Measurements from ENCODE around the gene CTNNA2. TPM values are rescaled to one million over a fixed set of nuclear protein-coding genes. Genes with fewer than 3 reads are reported as not detected.

Gene CTNNA2
- 1 to 10 TPM; 3.9 to 4.6 (median 4.3) TPM for polyA plus RNA-seq (ENCODE audit: insufficient read length in 4 of 4)

DNA sequence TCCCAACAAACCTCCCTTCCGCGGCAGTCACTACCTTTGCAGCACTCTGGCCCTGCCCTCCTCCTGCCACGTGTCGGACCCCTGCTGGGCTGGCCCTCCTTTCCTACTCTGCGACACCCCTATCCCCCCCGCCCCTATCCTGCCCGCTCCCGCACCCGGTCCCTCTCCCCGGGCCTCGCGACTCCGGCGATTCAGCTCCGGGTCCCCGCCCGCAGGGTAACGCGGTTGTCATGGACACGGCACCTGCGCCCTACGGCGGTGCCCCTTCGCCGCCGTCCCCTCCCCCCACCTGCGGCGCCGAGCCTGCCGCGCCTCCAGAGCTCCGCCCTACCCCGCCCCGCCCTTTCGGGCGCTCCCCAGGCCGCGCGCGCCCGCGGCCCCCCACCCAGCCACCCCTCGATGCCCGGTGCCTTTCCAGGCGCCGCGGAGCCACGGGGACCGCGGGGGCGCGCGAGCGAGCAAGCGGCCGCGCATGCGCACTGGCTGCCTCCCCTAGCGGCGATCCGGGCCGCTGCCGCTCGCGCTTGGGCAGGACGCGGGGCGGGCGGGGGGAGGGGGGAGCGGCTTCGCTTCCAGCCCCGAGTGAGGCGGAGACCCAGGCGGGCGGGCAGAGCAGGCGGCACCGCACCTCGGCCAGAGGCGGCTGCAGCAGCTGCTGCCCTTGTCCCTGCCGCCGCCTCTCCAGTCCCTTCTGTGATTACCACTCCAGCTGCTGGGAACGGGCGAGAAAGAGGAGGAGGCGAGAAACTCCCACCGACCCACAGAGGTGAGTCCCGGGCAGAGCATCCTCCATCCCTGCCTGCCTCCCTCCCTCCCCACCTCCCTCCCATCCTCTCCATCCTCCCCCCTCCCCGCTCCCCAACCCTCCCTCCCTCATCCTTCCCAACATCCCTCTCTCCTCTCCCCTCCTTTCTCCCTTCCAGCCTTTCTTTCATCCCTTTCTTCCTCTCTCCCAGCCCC lies at the start of gene CTNNA2:
TSS of gene CTNNA2 (plus strand) at position 610 of the 960 bp plus-strand sequence.
- peak; percentile 35 to 44 (median 40) for DNase-seq (ENCODE audit: low read depth in 4 of 4, low spot score in 3 of 4)

- no peak for DNase-seq (ENCODE audit: low read depth in 4 of 4, low spot score in 3 of 4)
Observed at GRCh38 chr2:79487399-79487798, 25.5 kb upstream of the CTNNA2 start.

DNA sequence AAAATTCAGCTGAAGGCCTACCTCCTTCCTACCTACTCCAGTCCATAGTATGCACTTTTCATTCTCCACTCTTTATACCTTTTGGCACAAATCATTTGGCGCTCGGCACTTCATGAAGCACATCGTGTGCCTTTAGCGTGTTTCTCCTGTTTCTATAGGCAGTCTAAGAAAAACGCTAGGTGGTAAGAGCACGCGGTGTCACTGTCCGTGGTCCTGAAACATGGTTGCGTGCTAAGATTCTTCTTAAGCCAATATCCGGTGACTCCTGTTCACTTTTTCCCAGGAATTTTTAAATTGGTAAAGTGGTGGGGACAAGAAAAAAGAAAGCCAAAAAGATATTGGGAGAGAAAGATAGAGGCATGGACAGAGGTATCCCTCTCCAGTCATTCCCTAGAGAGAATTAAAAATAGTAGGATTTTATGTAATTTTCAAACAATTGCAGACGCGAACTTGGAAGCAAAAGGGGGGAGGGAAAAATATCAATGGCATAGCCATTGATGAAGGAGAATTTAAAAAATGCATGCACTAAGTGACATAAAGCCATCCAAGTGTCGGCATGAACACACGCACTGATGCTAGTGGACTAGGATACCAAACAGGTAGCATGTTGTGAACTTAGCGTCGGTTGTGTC lies 1.4 kb upstream of the CTNNA2 start:
- peak; percentile 69 to 80 (median 72) for DNase-seq (ENCODE audit: low read depth in 4 of 4, low spot score in 3 of 4)

- DNase-seq (ENCODE audit: low read depth in 4 of 4, low spot score in 3 of 4): no peak
Observed at GRCh38 chr2:79513711-79514110, 860 bp downstream of the CTNNA2 start.

DNA sequence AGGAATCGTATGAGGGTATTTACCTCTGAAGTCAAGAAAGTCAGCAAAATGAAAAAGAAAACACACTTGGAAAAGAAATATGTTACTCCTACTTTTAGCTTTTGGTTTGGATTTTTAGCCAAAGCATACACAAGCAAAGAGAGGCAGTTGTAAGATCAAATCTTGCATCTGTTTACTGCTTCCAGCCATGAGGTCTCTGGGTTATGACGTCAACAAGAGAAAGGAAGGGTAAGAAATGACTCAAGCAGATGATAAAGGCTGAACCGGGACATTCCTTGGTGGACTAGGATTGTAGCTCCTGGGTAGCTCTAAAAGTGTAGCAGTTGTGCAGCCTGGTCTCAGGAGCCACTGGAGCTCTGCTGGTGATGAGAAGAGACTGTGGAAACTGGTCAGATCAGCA lies 16.8 kb downstream of the CTNNA2 start:
- DNase-seq (ENCODE audit: low read depth in 4 of 4, low spot score in 3 of 4): no peak

DNA sequence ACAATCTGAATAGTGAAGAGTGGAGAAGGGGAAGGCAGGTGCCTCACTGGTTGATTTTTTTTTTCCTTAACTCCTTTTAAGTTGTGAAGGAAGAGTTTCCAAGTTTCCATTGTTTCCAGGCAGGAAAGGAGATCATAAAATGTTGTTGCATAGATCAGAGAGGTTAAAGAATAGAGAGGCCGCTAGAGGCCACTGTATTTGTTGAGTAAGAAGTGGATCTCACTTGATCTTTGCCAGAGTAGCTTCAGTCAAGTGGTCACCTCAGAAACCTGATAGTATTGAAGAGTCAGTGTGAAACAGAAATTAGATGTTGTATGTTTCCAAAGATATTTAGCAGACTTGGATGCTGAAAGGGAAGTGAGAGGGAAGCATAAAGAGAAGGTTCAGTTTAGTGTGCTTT lies 17.6 kb downstream of the CTNNA2 start:
- DNase-seq (ENCODE audit: low read depth in 4 of 4, low spot score in 3 of 4): peak in 2 of 4 donors; percentile 4 to 18

DNA sequence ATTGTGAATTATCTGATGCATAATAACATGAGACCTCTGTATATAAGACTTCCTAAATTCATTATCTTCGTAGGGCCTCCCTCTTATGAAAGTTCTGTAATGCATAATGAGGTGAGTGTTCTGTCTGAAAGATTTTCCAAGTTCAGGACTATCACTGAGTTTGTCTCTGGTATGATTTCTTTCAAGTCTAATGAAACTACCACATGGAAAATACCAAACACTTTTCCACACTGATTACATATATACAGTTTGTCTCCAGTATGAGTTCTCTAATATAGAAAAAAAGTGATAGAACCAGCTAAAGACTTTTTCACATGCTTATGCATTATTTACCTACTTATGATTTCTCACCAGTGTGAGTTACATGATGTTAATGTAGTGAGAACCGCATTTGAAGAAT lies 34.7 kb downstream of the CTNNA2 start:
- no peak for DNase-seq (ENCODE audit: low read depth in 4 of 4, low spot score in 3 of 4)

DNA sequence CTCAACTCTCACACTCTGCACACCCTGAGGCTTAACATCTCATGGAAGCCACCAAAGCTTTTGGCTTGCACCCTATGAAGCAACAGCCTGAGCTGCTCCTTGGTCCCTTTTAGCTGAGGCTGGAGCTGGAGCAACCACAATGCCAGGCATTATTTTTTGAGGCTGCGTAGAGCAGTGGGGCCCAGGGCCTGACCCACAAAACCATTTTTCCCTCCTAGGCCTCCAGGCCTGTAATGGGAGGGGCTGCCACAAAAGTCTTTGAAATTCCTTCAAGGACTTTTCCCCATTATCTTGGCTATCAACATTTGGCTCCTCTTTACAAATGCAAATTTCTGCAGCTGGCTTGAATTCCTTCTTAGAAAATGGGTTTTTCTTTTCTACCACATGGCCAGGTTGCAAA lies 39.8 kb downstream of the CTNNA2 start:
- DNase-seq (ENCODE audit: low read depth in 4 of 4, low spot score in 3 of 4): no peak

DNA sequence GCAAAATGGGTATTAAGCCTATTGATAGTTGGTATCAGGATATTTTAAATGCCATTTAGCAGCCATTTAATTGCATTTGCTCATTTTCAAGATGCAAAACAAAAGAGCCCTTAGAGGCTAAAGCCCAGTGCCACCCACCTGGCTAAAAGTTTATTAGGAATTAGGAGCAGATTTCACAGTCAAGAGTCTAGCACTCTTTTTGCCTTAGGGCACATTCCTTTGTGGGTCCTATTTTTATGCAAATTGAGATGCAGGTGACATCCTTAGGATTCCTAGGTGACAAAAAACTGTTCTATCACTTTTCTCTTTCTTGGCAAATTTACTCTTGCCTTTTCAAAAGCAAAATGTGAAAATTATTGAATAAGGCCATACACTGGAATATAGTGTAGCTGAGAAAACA lies 42.0 kb downstream of the CTNNA2 start:
- no peak for DNase-seq (ENCODE audit: low read depth in 4 of 4, low spot score in 3 of 4)

DNA sequence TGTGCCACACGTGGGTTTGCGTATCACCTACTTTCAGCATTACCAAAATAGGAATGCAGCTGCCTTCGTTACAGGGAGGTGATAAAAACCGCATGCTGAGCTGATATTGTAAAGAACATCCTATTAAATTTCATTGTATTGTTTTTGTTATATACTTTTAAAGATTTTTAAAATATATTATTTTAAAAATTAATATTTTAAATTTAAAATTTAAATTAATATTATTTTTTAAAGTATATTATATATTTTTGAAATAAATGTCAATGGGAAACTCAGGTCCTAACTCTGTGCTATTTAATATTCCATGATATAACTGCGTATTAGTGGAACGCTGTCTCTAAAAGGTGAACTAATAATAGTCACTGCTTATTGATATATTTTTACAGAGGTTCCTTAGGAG lies 51.2 kb downstream of the CTNNA2 start:
- DNase-seq (ENCODE audit: low read depth in 4 of 4, low spot score in 3 of 4): no peak

GRCh38 chr2:79569048-79569447 lies 56.2 kb downstream of the CTNNA2 start:
- no peak for DNase-seq (ENCODE audit: low read depth in 4 of 4, low spot score in 3 of 4)

DNA sequence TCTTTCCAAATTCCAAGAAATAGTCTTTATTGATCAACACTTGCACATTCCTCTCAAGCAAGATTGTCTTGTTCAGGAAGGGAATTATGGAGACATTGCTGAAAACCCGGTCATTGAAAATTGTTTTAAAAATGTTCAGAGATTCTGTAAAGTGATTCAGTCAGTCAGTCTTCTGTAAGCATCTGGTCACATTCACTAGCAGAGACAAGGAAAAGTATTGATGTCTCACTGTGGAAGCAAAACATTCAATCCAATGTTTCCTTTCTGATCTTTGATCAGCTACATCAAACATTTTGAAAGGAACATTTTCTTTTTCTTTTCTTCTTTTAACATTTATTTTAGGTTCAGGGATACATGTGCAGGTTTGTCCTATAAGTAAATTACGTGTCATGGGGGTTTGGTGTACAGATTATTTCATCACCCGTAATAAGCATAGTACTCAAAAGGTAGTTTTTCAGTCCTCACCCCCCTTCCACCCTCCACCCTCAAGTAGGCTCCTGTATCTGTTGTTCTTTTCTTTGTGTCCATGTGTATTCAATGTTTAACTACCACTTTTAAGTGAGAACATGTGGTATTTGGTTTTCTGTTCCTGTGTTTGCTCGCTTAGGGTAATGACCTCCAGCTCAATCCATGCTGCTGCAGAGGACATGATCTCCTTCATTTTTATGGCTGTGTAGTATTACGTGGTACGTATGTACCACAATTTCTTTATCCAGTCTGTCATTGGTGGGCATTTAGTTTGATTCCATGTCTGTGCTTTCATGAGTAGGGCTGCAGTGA lies 61.2 kb downstream of the CTNNA2 start:
- DNase-seq (ENCODE audit: low read depth in 4 of 4, low spot score in 3 of 4): no peak

- no peak for DNase-seq (ENCODE audit: low read depth in 4 of 4, low spot score in 3 of 4)
Observed at GRCh38 chr2:79576451-79576850, 63.6 kb downstream of the CTNNA2 start.

- no peak for DNase-seq (ENCODE audit: low read depth in 4 of 4, low spot score in 3 of 4)
Observed at GRCh38 chr2:79578952-79579351, 66.1 kb downstream of the CTNNA2 start.

GRCh38 chr2:79580175-79580574 lies 67.3 kb downstream of the CTNNA2 start:
- no peak for DNase-seq (ENCODE audit: low read depth in 4 of 4, low spot score in 3 of 4)

- peak in 2 of 4 donors; percentile 15 to 26 for DNase-seq (ENCODE audit: low read depth in 4 of 4, low spot score in 3 of 4)
Observed at GRCh38 chr2:79585701-79586433, 73.0 kb downstream of the CTNNA2 start.

- DNase-seq (ENCODE audit: low read depth in 4 of 4, low spot score in 3 of 4): no peak
Observed at GRCh38 chr2:79591281-79591680, 78.4 kb downstream of the CTNNA2 start.

DNA sequence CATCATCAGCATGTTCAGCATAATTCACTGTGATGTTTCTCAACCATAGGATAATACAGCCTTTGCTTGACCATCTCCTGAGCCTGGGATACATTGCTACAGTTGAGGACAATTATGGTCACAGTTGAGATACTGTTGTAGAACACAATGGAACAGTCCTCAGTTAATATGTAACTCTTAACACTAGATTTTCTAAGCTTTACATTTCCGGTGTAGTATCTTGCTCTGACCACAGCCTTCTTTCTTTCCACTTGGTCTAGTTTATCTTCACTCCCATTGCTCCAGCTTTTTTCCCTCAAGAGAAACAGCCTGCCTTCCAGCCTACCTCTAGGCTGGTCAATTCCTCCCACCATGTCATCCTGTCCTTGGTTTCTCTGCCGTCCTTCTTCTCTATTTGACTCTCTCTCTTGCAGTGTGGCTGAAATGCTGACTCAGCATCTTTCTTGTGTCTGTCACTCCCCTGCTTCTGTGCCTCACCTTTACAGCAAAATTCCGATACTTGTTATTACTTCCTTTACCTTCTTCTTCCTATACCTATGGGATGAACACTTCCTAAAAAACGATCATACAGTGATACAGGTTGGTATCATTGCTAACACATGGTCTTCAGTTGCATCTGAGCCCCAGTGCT lies 80.5 kb downstream of the CTNNA2 start:
- no peak for DNase-seq (ENCODE audit: low read depth in 4 of 4, low spot score in 3 of 4)

GRCh38 chr2:79596403-79596802 lies 83.6 kb downstream of the CTNNA2 start:
- DNase-seq (ENCODE audit: low read depth in 4 of 4, low spot score in 3 of 4): no peak

DNA sequence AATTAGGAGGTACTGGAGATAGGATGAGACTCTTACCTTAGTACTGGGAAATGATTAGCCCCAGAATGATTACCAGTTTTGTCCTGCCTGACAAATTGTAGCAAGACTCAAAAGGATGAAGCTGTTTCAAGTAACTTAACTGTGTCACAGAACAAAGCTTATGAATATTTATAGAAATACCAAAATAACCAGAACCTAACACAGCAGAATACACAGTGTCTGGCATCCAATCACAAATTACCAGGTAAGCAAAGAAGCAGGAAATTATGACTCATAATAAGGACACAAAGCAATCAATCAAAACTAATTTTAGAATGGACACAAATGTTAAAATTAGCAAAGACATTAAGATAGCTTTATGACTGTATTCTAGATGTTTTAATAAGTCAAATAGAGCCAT lies 91.9 kb downstream of the CTNNA2 start:
- no peak for DNase-seq (ENCODE audit: low read depth in 4 of 4, low spot score in 3 of 4)

All from right renal pelvis (tissue), 4 donors.